H1 (cell line): ENCODE measurements around the gene RSU1. TPM values are rescaled to one million over a fixed set of nuclear protein-coding genes. Genes with fewer than 3 reads are reported as not detected.

Experiments
- CTCF ChIA-PET: fragments of 300-600 bp; sonication (Branson Sonifier 250); formaldehyde crosslinking; loops from one replicate; lab custom pipeline; 2021; ENCODE audit not compliant: partially characterized antibody; lab: Charles Lee
- POLR2A ChIA-PET: fragments of 300-600 bp; sonication (Branson Sonifier 250); formaldehyde crosslinking; loops from one replicate; lab custom pipeline; 2021; ENCODE audit warnings: inconsistent platforms; ENCODE audit not compliant: partially characterized antibody; lab: Charles Lee
- DNase-seq, 2 experiments: peaks; one replicate each; pipeline versions ENCODE4 v3.0.0 to v3.0.0-alpha.2; 2010 to 2022; ENCODE audit warnings: low spot score in 2 of 2, low read depth in 1 of 2, mixed read lengths in 1 of 2
- FAIRE-seq: peaks from 2 replicates; lab custom pipeline; 2011; peaks lifted over from hg19 to GRCh38; lab: Jason Lieb, UNC
- H2AFZ ChIP-seq: 2 replicates; pipeline ENCODE4 v1.8.1; 2012; ENCODE audit warnings: low read length, inconsistent platforms
- H2AK5ac ChIP-seq: 2 replicates; pipeline ENCODE4 v1.6.1; 2013; ENCODE audit warnings: low read depth, low read length
- H2BK120ac ChIP-seq: replicated peaks from 2 replicates; pipeline ENCODE3; 2013; ENCODE audit warnings: low read depth, low read length, inconsistent platforms
- H2BK12ac ChIP-seq: 2 replicates; pipeline ENCODE4 v1.6.1; 2013; ENCODE audit warnings: low read depth, low read length
- H2BK15ac ChIP-seq: 2 replicates; pipeline ENCODE4 v1.6.1; 2013; ENCODE audit warnings: low read length
- H2BK20ac ChIP-seq: 2 replicates; pipeline ENCODE4 v1.6.1; 2013; ENCODE audit warnings: low read length
- H2BK5ac ChIP-seq: 2 replicates; pipeline ENCODE4 v1.6.1; 2013; ENCODE audit warnings: low read depth, low read length
- H3K14ac ChIP-seq: 2 replicates; pipeline ENCODE4 v1.6.1; 2013; ENCODE audit warnings: inconsistent platforms; ENCODE audit not compliant: insufficient read length
- H3K18ac ChIP-seq: 2 replicates; pipeline ENCODE4 v1.6.1; 2013; ENCODE audit warnings: low read length; ENCODE audit errors: extremely low read depth
- H3K23ac ChIP-seq: 2 replicates; pipeline ENCODE4 v1.6.1; 2013; ENCODE audit warnings: inconsistent platforms; ENCODE audit not compliant: insufficient read length
- H3K23me2 ChIP-seq: 2 replicates; pipeline ENCODE4 v1.6.1; 2013; ENCODE audit warnings: low read depth, low read length
- H3K27ac ChIP-seq: 2 replicates; pipeline ENCODE4 v1.6.1; 2011; ENCODE audit warnings: low read depth, low read length, inconsistent platforms
- H3K27me3 ChIP-seq, 4 experiments: replicated peaks in 1 of 4; 1 replicate in 1 of 4; 2 replicates in 3 of 4; pipeline versions ENCODE4 v1.6.1 to v1.8.1; 2011 to 2013; ENCODE audit warnings: low read length in 3 of 4, mild to moderate bottlenecking in 3 of 4, inconsistent platforms in 2 of 4, mixed read lengths in 2 of 4, moderate library complexity in 1 of 4; ENCODE audit not compliant: control insufficient read depth in 3 of 4, insufficient read depth in 3 of 4; ENCODE audit errors: extremely low read depth in 1 of 4
- H3K36me3 ChIP-seq, 4 experiments: 2 replicates each; pipeline versions ENCODE4 v1.6.1 to v1.8.1; 2011 to 2013; ENCODE audit warnings: mild to moderate bottlenecking in 4 of 4, low read length in 3 of 4, moderate library complexity in 2 of 4, control low read depth in 1 of 4, inconsistent platforms in 1 of 4; ENCODE audit not compliant: insufficient read depth in 4 of 4, control insufficient read depth in 2 of 4
- H3K4ac ChIP-seq: replicated peaks from 2 replicates; pipeline ENCODE3; 2013; ENCODE audit warnings: low read length, low read depth, mixed read lengths, inconsistent platforms; ENCODE audit not compliant: insufficient read length
- H3K4me1 ChIP-seq, 4 experiments: replicated peaks in 1 of 4; 1 replicate in 1 of 4; 2 replicates in 3 of 4; pipeline versions ENCODE4 v1.6.1 to v1.8.1; 2011 to 2013; ENCODE audit warnings: low read length in 3 of 4, inconsistent platforms in 2 of 4, mixed read lengths in 1 of 4; ENCODE audit not compliant: insufficient read depth in 4 of 4, control insufficient read depth in 3 of 4
- H3K4me2 ChIP-seq, 2 experiments: 2 replicates each; pipeline versions ENCODE4 v1.6.1 to v1.8.1; 2011 to 2013; ENCODE audit warnings: low read depth in 2 of 2, low read length in 2 of 2, control low read depth in 1 of 2, inconsistent platforms in 1 of 2, mild to moderate bottlenecking in 1 of 2; ENCODE audit not compliant: insufficient read depth in 1 of 2
- H3K4me3 ChIP-seq, 4 experiments: fragments of 200-600, 300-600 bp in 1 of 4; sonication (generic), shearing (Covaris generic), sonication (Bioruptor Twin) in 1 of 4; 2 replicates each; pipeline versions ENCODE4 v1.5.1 to v1.8.1; 2011 to 2016; ENCODE audit warnings: low read length in 4 of 4, low read depth in 3 of 4, control low read depth in 2 of 4, inconsistent platforms in 2 of 4, mild to moderate bottlenecking in 2 of 4, mixed read lengths in 1 of 4, moderate library complexity in 1 of 4; ENCODE audit not compliant: insufficient read depth in 2 of 4; ENCODE audit errors: extremely low read depth in 1 of 4
- H3K56ac ChIP-seq: replicated peaks from 2 replicates; pipeline ENCODE3; 2013; ENCODE audit warnings: low read depth, mild to moderate bottlenecking, mixed read lengths, low read length, inconsistent platforms; ENCODE audit not compliant: insufficient read length
- H3K79me1 ChIP-seq: 2 replicates; pipeline ENCODE4 v1.6.1; 2013; ENCODE audit warnings: low read depth, low read length, control low read depth
- H3K79me2 ChIP-seq, 2 experiments: 2 replicates each; pipeline versions ENCODE4 v1.6.1 to v1.8.1; 2012 to 2013; ENCODE audit warnings: low read length in 2 of 2, mild to moderate bottlenecking in 2 of 2, inconsistent platforms in 1 of 2; ENCODE audit not compliant: insufficient read depth in 2 of 2, control insufficient read depth in 1 of 2
- H3K9ac ChIP-seq, 4 experiments: replicated peaks in 1 of 4; 1 replicate in 1 of 4; 2 replicates in 3 of 4; pipeline versions ENCODE4 v1.6.1 to v1.8.1; 2011 to 2013; ENCODE audit warnings: low read depth in 3 of 4, low read length in 3 of 4, control low read depth in 2 of 4, mild to moderate bottlenecking in 2 of 4, moderate library complexity in 2 of 4, inconsistent platforms in 1 of 4; ENCODE audit errors: extremely low read depth in 1 of 4
- H3K9me3 ChIP-seq, 2 experiments: 2 replicates each; pipeline versions ENCODE4 v1.6.1 to v1.8.1; 2012 to 2013; ENCODE audit warnings: mild to moderate bottlenecking in 2 of 2, moderate library complexity in 2 of 2, control low read depth in 1 of 2, inconsistent platforms in 1 of 2, low read depth in 1 of 2, low read length in 1 of 2, mixed read lengths in 1 of 2; ENCODE audit not compliant: insufficient read depth in 2 of 2
- H4K20me1 ChIP-seq, 2 experiments: replicated peaks in 1 of 2; 2 replicates each; pipeline versions ENCODE3 to v1.8.1; 2011 to 2013; ENCODE audit warnings: inconsistent platforms in 2 of 2, low read length in 2 of 2, mild to moderate bottlenecking in 1 of 2; ENCODE audit not compliant: insufficient read depth in 2 of 2, control insufficient read depth in 1 of 2
- H4K5ac ChIP-seq: 2 replicates; pipeline ENCODE4 v1.6.1; 2013; ENCODE audit warnings: low read length, low read depth, mixed read lengths, inconsistent platforms; ENCODE audit not compliant: insufficient read length
- H4K8ac ChIP-seq: 2 replicates; pipeline ENCODE4 v1.8.0; 2013; ENCODE audit warnings: mild to moderate bottlenecking, moderate library complexity, low read length, inconsistent platforms; ENCODE audit not compliant: insufficient read depth; ENCODE audit errors: extremely low read depth
- H4K91ac ChIP-seq: replicated peaks from 2 replicates; pipeline ENCODE3; 2013; ENCODE audit warnings: low read length, mixed read lengths, inconsistent platforms; ENCODE audit not compliant: insufficient read length
- POLR2AphosphoS5 ChIP-seq: IDR thresholded peaks from 2 replicates; pipeline ENCODE4 v1.6.1; 2011; ENCODE audit warnings: low read depth, low read length
- RAD21 ChIP-seq, 2 experiments: IDR thresholded peaks in 1 of 2; conservative IDR thresholded peaks in 1 of 2; 2 replicates each; pipeline ENCODE4 v1.6.1; 2011; ENCODE audit warnings: low read depth in 2 of 2, low read length in 2 of 2, improper control_type of control experiment in 1 of 2, inconsistent platforms in 1 of 2, mild to moderate bottlenecking in 1 of 2, moderate library complexity in 1 of 2
- SAP30 ChIP-seq: fragments of 300-600 bp; sonication (generic); IDR thresholded peaks from 2 replicates; pipeline ENCODE4 v1.7.1; 2012; ENCODE audit warnings: low read length, moderate library complexity, mild to moderate bottlenecking, inconsistent platforms; ENCODE audit not compliant: insufficient read depth, insufficient replicate concordance
- SIX5 ChIP-seq: IDR thresholded peaks from 2 replicates; pipeline ENCODE4 v1.6.1; 2011; ENCODE audit warnings: mild to moderate bottlenecking, low read depth, low read length
- SP1 ChIP-seq: IDR thresholded peaks from 2 replicates; pipeline ENCODE4 v1.6.1; 2011; ENCODE audit warnings: low read depth, low read length
- SP2 ChIP-seq: IDR thresholded peaks from 2 replicates; pipeline ENCODE4 v1.6.1; 2012; ENCODE audit warnings: mild to moderate bottlenecking, low read length, inconsistent platforms
- WGBS, 2 experiments: shearing (Covaris generic) in 1 of 2; methylation state at CpG; one replicate each; pipeline versions ENCODE4 v1.1.6 to v1.1.7; 2013 to 2015; ENCODE audit warnings: low lambda C conversion rate in 2 of 2, mixed read lengths in 2 of 2, inconsistent platforms in 1 of 2, low coverage in 1 of 2, missing lambda C conversion rate in 1 of 2; ENCODE audit not compliant: insufficient replicate concordance in 2 of 2, insufficient coverage in 1 of 2, insufficient read length in 1 of 2; ENCODE audit errors: extremely low coverage in 1 of 2, missing lambda C conversion rate in 1 of 2; 5-methylcytosine and 5-hydroxymethylcytosine counted together
- polyA plus RNA-seq, 7 experiments: library from polyadenylated mRNA; depleted of rRNA in 3 of 7; stranded (reverse) in 5 of 7; unstranded in 2 of 7; fragments of >200 nt in 5 of 7; fragments of 200-250 nt in 2 of 7; gene quantifications; 1 replicate in 5 of 7; 2 replicates in 1 of 7; 4 replicates in 1 of 7; pipeline versions ENCODE4 v1.2.1 to v1.2.3, GENCODE V29; 2011 to 2013; ENCODE audit warnings: missing spikeins in 2 of 7, mixed read lengths in 2 of 7
- total RNA-seq: library from RNA; stranded (reverse); fragmentation: NEBNext Ultra II Directional; extraction: Animal tissue kit (Norgen Biotek cat#: 25700); gene quantifications from 2 replicates; pipeline ENCODE4 v1.2.1, GENCODE V29; 2021
- TF ChIP-seq, protein P1 (sequence below): IDR thresholded peaks from 2 replicates; pipeline ENCODE4 v1.6.1; 2012; ENCODE audit warnings: inconsistent platforms

The RSU1 gene
- total and polyA plus RNA-seq, 2 of the 8 experiments (the other 6 are each of a cell fraction or from before 2014, with no cell fraction given) = 50.0 to 68.2 TPM

DNA sequence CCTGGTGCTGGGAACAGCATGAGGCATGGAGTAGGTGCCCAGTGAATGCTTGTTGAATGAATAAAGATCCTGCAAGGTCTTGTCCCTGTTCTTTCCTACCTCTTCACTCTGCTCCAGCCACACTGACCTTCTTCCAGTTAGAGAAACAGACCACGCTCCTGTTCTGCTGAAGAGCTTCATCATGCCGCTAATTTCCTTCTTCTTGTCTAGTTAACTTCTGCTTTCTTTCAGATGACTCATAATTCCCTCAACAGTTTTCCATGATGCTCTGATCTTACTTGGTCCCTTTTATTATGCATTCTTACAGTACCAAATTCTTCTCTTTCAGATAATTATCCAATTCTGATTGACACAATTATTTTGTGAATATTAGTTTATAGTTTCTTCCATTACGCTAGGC, 236.0 kb downstream of the RSU1 start:
- Histone ChIP-seq H2AK5ac (no peak overlapping the region), H2AFZ (no peak overlapping the region), H3K23me2 (no peaks in the 10 kb centered on the region), H3K23ac (no peak overlapping the region), H3K4ac (no peak overlapping the region), H3K79me2 (no peaks in the 10 kb centered on the region), H3K4me3 (no peak overlapping the region), H4K5ac (no peak overlapping the region), H3K79me1 (no peaks in the 10 kb centered on the region), H3K14ac (no peak overlapping the region), H2BK120ac (no peak overlapping the region), H3K9ac (no peak overlapping the region), H4K20me1 (no peaks in the 10 kb centered on the region), H4K8ac (no peak overlapping the region), H2BK15ac (no peak overlapping the region), H3K18ac (no peak overlapping the region), H2BK20ac (no peak overlapping the region), H3K4me1 (no peaks in the 10 kb centered on the region), H2BK5ac (no peak overlapping the region), H3K4me2 (no peak overlapping the region), H3K27ac (no peak overlapping the region), H4K91ac (no peak overlapping the region), H3K9me3 (no peaks in the 10 kb centered on the region), H2BK12ac (no peak overlapping the region), H3K27me3 (no peaks in the 10 kb centered on the region; a peak in 1 of 7 replicates), H3K36me3 (no peaks in the 10 kb centered on the region), H3K56ac (no peak overlapping the region)
- WGBS, 2 experiments = 92% methylated on average over 3 of the region's 3 CpGs; no CpG with 5 or more reads in 1 of the 2 experiments
- POLR2A ChIA-PET = no interaction called here
- no peak for FAIRE-seq
- no peak for TF ChIP-seq SIX5
- no peak for TF ChIP-seq SP2
- TF ChIP-seq SAP30 = no peak
- TF ChIP-seq RAD21 (IDR thresholded peaks at IDR 0.05 in 1 of 2, conservative IDR thresholded peaks at IDR 0.05 in 1 of 2; ENCODE audit: low read depth in 2 of 2, low read length in 2 of 2) = no peak
- no peak for TF ChIP-seq SP1
- TF ChIP-seq POLR2AphosphoS5 = no peak
- TF ChIP-seq, protein P1, sequence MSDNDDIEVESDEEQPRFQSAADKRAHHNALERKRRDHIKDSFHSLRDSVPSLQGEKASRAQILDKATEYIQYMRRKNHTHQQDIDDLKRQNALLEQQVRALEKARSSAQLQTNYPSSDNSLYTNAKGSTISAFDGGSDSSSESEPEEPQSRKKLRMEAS = no peak
- CTCF ChIA-PET = interaction anchor here (1.2 kb wide), 1 partner anchor 36 kb away, joined by 3 read pairs; no protein-coding TSS in a partner anchor
- DNase-seq = no peak
